Activated effector memory CD4-positive, alpha-beta T cell treated with Interleukin-2 at 50 U/mL for 16 hours (primary cell): Measurements from ENCODE around the gene BAIAP2.

Source experiments
- DNase-seq: peaks from one replicate; pipeline ENCODE4 v3.0.0-alpha.2; 2020

BAIAP2 gene

GRCh38 chr17:81054881-81055370, 20.0 kb downstream of the BAIAP2 start:
- no peak for DNase-seq

- no peak for DNase-seq
Measured at GRCh38 chr17:81056312-81056711, 21.4 kb downstream of the BAIAP2 start.

DNA sequence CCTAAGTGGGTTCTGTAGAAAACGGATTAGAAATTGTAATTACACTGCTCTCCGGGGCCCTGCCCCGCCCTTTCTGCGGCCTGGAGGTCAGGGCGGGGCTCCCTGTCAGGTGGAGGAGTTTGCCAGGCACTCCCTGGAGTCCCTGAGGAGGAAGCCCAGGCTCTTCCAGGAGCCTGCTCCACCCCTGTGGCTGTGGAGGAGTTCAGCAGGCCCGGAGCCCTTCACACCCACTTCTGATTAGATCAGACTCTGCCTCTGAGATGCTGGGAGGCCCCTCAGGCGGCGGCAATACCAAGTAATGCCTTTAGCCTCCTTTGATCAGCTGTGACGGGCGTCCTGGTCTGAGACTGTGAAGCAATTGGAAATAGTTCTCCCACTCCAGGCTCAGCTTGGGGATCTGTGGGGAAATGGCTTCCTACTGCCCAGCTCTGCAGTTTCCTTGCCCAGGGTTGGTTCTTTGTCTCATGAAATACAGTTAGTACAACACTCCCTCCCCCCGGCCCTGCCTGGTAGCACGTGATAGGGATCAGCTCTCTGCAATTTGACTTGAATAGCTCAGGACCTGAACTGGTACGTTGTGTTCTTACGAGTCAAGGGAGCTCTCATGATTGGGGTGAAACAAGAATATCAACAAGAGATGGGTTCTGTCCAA, 22.3 kb downstream of the BAIAP2 start:
- no peak for DNase-seq

GRCh38 chr17:81057777-81058176, 22.8 kb downstream of the BAIAP2 start:
- DNase-seq = no peak

DNA sequence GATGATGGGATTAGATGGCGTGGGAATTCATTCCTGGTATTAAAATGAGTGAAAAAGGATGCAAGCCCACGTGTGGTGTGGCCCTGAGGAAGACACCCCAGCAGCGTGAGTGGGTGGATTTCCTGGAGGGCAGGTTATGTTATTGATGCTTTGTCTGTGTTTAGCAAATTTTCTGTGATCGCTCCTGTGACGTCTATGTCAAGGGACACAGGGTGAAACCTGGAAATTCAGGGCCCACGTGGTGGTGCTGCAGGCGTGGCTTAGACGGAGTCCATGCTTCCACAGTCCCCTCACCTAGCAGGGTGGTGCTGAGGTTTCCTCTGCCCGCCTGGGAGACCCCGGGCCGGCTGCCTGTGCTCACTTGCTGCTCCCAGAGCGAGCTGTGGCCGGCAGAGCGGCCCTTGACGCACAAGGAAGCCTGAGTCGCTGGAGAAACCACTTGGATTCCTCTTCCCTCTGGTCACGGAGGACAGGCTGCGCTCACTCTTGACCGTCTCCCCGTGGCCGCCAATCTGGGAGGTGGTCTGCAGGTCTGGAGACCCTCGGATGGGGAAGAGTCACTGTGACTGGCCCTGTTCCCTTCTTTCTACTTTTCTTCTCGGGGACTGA, 23.4 kb downstream of the BAIAP2 start:
- DNase-seq = no peak

- DNase-seq = no peak
Measured at GRCh38 chr17:81059026-81059425, 24.1 kb downstream of the BAIAP2 start.

DNA sequence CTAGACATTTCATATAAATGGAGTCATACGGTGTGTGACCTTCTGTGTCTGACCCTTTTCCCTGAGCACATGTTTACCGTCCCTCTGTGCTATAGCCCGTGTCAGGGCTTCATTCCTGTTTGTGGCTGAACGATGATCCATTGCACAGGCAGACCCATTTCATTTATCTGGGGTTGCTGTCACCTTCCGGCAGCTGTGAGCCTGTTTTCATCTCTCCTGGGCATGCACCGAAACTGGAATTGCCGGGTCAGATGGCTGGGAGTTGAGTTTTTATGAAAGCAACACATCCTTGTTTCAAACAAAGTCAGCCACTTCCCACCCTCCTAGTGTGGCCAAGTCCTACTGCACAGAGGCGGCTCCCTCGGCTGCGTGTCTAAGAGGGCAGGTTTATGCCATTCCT, 25.5 kb downstream of the BAIAP2 start:
- no peak for DNase-seq

GRCh38 chr17:81061027-81061735, 26.2 kb downstream of the BAIAP2 start:
- DNase-seq = no peak

DNA sequence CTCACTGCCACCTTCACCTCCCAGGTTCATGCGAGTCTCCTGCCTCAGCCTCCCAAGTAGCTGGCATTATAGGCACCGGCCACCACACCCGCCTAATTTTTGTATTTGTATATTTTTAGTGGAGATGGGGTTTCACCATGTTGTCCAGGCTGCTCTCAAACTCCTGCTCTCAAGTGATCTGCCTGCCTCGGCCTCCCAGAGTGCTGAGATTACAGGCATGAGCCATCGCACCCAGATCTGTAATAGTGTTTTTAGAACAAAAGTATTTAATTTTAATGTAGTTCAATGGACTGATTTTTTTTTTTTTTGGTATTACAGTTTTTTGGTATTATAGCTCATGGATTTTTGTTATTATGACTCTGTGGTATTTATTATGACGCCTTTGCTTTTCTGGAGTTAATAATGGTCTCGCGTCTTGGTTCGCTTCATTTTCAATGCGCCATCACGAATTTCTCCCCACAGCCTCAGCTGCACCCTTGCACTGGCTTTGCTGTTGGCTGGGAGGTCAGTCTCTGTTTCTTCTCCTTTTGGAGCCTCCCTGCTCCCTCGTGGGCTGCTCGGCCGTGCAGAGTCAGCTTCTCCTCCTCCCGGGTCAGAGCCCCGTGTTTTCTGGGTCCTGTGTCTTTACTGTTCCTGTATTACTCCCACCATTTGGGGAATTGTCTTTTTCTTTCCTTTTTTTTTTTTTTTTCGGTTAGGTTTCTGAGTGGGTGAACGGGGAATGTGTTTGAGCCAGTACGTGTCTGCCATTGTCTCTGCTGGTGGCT, 27.2 kb downstream of the BAIAP2 start:
- DNase-seq = no peak

- no peak for DNase-seq
Measured at GRCh38 chr17:81063106-81064093, 28.4 kb downstream of the BAIAP2 start.

GRCh38 chr17:81064678-81065475, 29.9 kb downstream of the BAIAP2 start:
- no peak for DNase-seq

DNA sequence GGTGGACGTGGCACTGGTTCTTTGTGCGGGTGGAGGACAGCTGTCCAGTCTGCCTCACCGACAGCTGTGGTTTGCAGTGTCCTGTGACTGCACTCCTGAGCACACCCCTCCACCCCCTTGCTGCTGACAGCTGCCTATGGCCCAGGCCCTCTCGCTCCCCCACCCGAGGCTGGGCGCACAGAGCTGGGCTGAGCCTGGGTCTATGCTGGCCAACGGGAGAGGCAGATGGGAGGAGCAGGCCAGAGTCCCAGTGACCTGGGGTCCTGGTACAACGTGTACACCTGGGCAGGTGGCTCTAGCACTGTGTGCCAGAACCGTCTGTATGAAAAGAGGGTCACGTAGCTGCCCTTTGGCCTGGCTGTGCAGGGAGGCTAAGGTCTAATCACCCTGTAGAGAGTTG, 30.5 kb downstream of the BAIAP2 start:
- no peak for DNase-seq

DNA sequence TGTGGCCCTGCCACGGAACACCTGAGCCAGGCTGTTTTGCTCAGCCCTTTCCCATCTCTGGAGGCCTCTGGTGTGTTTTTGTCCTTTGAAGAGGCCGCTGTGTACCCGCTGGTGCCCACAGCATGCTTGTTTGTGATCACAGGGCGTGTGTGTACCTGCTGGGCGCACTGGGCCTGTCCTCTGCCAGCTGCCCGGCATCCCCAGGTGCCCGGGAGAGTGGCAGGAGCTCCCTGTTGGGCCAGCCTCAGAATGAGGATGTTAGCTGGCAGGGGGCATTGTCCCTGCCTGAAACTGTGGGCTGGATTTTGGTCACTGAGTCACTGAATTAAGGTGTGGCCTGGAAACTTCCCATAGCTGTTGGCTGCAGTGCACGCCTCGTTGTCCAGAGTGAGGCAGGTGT, 31.1 kb downstream of the BAIAP2 start:
- no peak for DNase-seq

GRCh38 chr17:81066771-81067315, 31.9 kb downstream of the BAIAP2 start:
- no peak for DNase-seq

DNA sequence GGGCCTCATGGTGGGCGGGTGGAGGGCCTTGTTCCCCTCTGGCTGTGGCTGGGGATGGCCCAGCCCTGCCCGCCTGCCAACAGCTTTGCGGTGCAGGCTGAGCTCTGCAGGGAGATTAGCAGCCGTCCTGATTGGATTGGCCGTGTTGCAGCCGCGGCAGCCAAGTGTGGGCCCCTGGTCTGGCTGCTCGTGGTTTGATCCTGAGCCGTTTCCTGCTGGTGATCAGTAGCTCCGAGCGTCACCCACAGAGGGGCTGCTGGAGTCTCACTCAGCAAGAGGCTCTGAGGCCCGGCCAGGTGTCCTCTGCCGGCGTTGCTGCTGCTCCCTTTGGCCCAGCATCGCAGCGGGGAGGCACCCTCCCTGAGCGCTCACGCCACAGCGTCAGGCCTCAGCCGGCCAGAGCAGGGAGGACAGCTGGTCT, 32.5 kb downstream of the BAIAP2 start:
- no peak for DNase-seq

- no peak for DNase-seq
Measured at GRCh38 chr17:81068411-81069134, 33.6 kb downstream of the BAIAP2 start.

GRCh38 chr17:81069135-81069645, 34.2 kb downstream of the BAIAP2 start:
- no peak for DNase-seq

DNA sequence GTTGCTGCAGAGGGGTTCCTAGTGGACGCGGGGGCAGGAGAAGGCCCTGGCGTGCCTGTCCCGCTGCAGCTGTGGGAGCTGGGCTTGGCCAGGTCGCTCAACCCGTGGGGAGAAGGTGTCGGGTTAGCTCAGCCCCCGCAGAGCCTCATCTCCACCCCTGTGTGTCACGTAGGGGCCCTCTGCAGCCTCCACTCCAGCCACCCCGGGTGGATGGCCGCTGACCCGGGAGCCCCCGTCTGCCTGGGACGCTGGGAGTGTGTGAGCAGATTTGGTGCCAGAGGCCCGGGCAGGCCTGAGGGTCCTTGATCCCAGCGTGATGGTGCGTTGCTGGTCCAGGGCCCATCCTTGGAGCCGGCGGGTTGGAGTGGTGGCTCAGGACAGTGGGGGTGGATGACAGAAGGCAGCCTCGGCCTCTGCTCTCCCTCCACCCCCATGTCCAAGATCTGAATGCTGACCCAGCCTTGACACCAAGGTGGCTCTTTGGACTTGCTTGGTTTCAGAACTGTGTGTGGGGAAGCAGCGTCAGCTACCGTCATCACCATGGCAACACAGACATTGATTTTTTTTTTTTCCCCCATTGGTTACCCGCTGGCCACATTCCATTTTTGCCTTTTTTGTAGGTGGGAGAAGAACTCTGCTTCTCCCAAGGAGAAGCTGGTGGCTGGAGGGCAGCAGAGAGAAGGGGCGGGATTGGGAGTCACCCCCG, 35.7 kb downstream of the BAIAP2 start:
- DNase-seq = no peak
